HG03097 (cell line): ENCODE measurements around the gene CNIH4.
"Not testable (repeated sequence)": the region's sequence is repeated elsewhere in the genome, so short reads cannot be mapped to it uniquely, and the experiment has no call there.

Experiments
- ATAC-seq: cut with Tn5 transposase; IDR thresholded peaks from one replicate; pipeline ENCODE4 v1.9.1; 2021; ENCODE audit not compliant: unreplicated experiment, low FRiP score

Gene CNIH4

GRCh38 chr1:224356685-224357625 is at the start of gene CNIH4:
TSS of gene CNIH4 (plus strand) at chr1:224356879. CDS start at chr1:224356925, 46 bp downstream.
- ATAC-seq: peak; percentile 97

GRCh38 chr1:224308064-224308463 is 48.6 kb upstream of the CNIH4 start:
- ATAC-seq: no peak

GRCh38 chr1:224311503-224311902 is 45.2 kb upstream of the CNIH4 start:
- not testable (repeated sequence) for ATAC-seq

GRCh38 chr1:224312025-224312424 is 44.7 kb upstream of the CNIH4 start:
- ATAC-seq: no peak

GRCh38 chr1:224317383-224318045 is 39.2 kb upstream of the CNIH4 start:
- no peak for ATAC-seq

- ATAC-seq: no peak
These were observed 35.0 kb upstream of the CNIH4 start for GRCh38 chr1:224321706-224322105.

GRCh38 chr1:224325959-224326358 is 30.7 kb upstream of the CNIH4 start:
- no peak for ATAC-seq

- ATAC-seq: no peak
These were observed 28.0 kb upstream of the CNIH4 start for GRCh38 chr1:224328644-224329043.

GRCh38 chr1:224329484-224329841 is 27.2 kb upstream of the CNIH4 start:
- ATAC-seq: no peak

GRCh38 chr1:224329842-224330753 is 26.6 kb upstream of the CNIH4 start, which contains the start of gene NVL:
TSS of gene NVL (minus strand) at chr1:224330172. CDS start at chr1:224330127, 45 bp downstream.
- peak; percentile 64 for ATAC-seq

- no peak for ATAC-seq
These were observed 25.4 kb upstream of the CNIH4 start for GRCh38 chr1:224331326-224331725.

GRCh38 chr1:224331824-224332223 is 24.9 kb upstream of the CNIH4 start:
- no peak for ATAC-seq

- peak; percentile 45 for ATAC-seq
These were observed 23.3 kb upstream of the CNIH4 start for GRCh38 chr1:224333309-224333926.

GRCh38 chr1:224333939-224334786 is 22.5 kb upstream of the CNIH4 start:
- no peak for ATAC-seq

- no peak for ATAC-seq
These were observed 18.4 kb upstream of the CNIH4 start for GRCh38 chr1:224338150-224338838.

GRCh38 chr1:224339442-224340033 is 17.1 kb upstream of the CNIH4 start:
- no peak for ATAC-seq

GRCh38 chr1:224340453-224341384 is 16.0 kb upstream of the CNIH4 start:
- peak; percentile 48 for ATAC-seq
